ENCODE measurements around the gene GRAMD4.

DNA sequence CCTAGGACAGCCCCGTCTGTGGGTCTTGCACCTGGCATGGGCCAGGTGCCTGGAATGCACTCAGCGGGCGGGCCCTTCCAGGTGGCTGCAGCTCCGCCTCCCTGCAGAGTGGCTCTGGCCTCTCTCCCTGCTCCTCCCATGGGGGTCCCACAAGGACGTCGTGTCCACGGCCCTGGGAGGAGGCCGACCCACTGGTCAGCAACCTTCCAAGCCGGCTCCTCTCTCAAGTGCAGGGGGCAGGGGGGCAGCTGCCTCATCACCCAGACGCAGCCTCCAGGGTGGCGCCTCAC lies 76.0 kb downstream of the GRAMD4 start:
- TF ChIP-seq TAF1 (IDR thresholded peaks at IDR 0.05; ENCODE audit: low read depth, low read length): no peak
- TF ChIP-seq POLR2A (IDR thresholded peaks at IDR 0.05; ENCODE audit: low read depth, low read length): no peak
- TF ChIP-seq POLR2AphosphoS5 (IDR thresholded peaks at IDR 0.05; ENCODE audit: low read depth, low read length): no peak
- TF ChIP-seq PAX5 (IDR thresholded peaks at IDR 0.05; ENCODE audit: insufficient read depth, low read length, severe bottlenecking): no peak

Data from GM12891 (cell line).